ENCODE measurements around the gene CDCA8. TPM values are rescaled to one million over a fixed set of nuclear protein-coding genes. Genes with fewer than 3 reads are reported as not detected.

Gene CDCA8
- total RNA-seq, 1 donor from 2014 or later, result 72.1 TPM

DNA sequence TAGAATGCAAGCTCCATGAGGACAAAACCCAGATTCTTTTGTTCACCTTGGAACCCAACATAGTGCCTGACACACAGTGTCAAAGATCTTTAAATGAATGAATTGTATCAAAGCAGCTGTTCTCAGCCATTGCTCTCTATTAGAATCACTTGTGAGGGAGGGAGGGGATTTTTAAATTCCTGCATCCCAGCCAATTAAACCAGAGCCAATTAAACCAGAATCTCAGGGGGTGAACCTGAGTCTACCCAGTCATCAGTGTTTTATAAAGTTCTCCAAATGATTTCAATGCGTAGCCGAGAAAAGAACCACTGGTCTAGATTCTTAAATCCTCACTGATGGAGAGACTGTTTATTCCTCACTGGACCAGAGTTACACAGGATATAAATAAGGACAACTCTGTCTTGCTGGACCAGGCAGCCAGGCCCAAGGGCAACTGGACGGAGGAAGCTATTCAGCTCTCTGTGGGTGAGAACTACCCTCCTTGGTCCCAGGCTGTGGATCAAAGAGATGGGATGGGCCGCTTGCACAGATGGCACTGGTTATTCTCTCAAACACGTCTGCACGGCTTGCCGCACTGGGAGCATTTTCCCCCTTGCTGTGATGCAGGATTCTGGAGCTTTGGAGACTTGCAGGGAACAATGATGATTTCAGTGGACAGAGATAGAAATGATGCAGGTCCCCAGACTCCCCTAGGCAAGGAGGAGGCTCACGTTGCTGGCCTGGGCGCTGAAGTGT is 20.0 kb upstream of the CDCA8 start:
- Mint-ChIP-seq H3K9me3 (no peaks in the 10 kb centered on the region), H3K27ac (ENCODE audit: unreplicated experiment) (no peak overlapping the region), H3K4me3 (no peak overlapping the region), H3K4me1 (no peaks in the 10 kb centered on the region), H3K36me3 (ENCODE audit: low read depth) (no peaks in the 10 kb centered on the region), H3K27me3 (ENCODE audit: low read depth) (peaks cover 48% of the 10 kb centered on the region)
- DNase-seq (ENCODE audit: low read depth, low spot score), result no peak
- TF ChIP-seq, protein P1, sequence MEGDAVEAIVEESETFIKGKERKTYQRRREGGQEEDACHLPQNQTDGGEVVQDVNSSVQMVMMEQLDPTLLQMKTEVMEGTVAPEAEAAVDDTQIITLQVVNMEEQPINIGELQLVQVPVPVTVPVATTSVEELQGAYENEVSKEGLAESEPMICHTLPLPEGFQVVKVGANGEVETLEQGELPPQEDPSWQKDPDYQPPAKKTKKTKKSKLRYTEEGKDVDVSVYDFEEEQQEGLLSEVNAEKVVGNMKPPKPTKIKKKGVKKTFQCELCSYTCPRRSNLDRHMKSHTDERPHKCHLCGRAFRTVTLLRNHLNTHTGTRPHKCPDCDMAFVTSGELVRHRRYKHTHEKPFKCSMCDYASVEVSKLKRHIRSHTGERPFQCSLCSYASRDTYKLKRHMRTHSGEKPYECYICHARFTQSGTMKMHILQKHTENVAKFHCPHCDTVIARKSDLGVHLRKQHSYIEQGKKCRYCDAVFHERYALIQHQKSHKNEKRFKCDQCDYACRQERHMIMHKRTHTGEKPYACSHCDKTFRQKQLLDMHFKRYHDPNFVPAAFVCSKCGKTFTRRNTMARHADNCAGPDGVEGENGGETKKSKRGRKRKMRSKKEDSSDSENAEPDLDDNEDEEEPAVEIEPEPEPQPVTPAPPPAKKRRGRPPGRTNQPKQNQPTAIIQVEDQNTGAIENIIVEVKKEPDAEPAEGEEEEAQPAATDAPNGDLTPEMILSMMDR (conservative IDR thresholded peaks at IDR 0.05), result no peak

- no peaks in the 10 kb centered on the region for H3K4me1 Mint-ChIP-seq
- peaks cover 44% of the 10 kb centered on the region for H3K27me3 Mint-ChIP-seq (ENCODE audit: low read depth)
- no peak overlapping the region for H3K4me3 Mint-ChIP-seq
- H3K36me3 Mint-ChIP-seq (ENCODE audit: low read depth), result no peaks in the 10 kb centered on the region
- TF ChIP-seq, protein P1 (conservative IDR thresholded peaks at IDR 0.05), result no peak
- H3K27ac Mint-ChIP-seq (ENCODE audit: unreplicated experiment), result no peak overlapping the region
- no peaks in the 10 kb centered on the region for H3K9me3 Mint-ChIP-seq
- no peak for DNase-seq (ENCODE audit: low read depth, low spot score)
Observed at GRCh38 chr1:37673920-37674319, 18.4 kb upstream of the CDCA8 start.

GRCh38 chr1:37676281-37677142 is 15.8 kb upstream of the CDCA8 start:
- H3K4me1 Mint-ChIP-seq, result no peaks in the 10 kb centered on the region
- H3K9me3 Mint-ChIP-seq, result no peaks in the 10 kb centered on the region
- H3K27ac Mint-ChIP-seq (ENCODE audit: unreplicated experiment), result no peak overlapping the region
- peaks cover 2% of the 10 kb centered on the region for H3K36me3 Mint-ChIP-seq (ENCODE audit: low read depth)
- peaks cover 39% of the 10 kb centered on the region for H3K27me3 Mint-ChIP-seq (ENCODE audit: low read depth)
- no peak overlapping the region for H3K4me3 Mint-ChIP-seq
- TF ChIP-seq, protein P1 (conservative IDR thresholded peaks at IDR 0.05), result no peak
- DNase-seq (ENCODE audit: low read depth, low spot score), result no peak

DNA sequence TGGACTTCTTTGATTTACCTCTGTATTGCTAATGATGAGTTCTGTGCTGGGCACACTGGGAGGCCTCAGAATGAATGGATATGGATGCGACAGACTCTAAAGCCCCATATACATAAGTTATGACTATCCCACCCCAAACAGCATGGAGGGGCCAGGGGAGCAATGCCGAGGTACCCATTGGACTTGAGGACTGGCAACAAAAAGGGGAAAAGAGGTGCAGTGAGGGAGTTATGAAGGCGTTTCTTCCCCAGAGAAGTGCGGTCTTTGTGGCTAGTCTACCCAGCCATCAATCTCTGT is 15.2 kb upstream of the CDCA8 start:
- Mint-ChIP-seq H3K9me3 (no peaks in the 10 kb centered on the region), H3K4me3 (no peak overlapping the region), H3K36me3 (ENCODE audit: low read depth) (peaks cover 2% of the 10 kb centered on the region), H3K4me1 (no peaks in the 10 kb centered on the region), H3K27me3 (ENCODE audit: low read depth) (peaks cover 34% of the 10 kb centered on the region), H3K27ac (ENCODE audit: unreplicated experiment) (no peak overlapping the region)
- no peak for DNase-seq (ENCODE audit: low read depth, low spot score)
- TF ChIP-seq, protein P1 (conservative IDR thresholded peaks at IDR 0.05), result no peak

DNA sequence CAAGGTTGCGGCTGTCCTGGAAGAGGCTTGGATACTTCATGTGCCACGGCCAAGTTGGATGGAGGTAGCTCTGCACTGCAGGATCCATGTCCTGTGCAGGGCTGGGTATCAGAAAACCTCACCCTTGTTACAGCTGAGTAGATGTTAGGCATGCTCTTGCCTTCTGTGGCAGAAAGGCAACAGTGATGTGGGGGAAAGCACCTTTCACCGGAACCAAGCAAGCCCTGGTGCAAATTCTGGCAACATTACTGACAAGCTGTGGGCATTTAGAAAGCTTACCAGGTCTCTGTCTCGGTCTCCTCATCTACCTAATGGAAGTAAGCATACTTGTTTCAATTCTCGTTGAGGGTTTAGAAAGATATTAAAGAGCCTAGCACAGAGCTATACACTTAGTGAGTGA is 14.5 kb upstream of the CDCA8 start:
- H3K27ac Mint-ChIP-seq (ENCODE audit: unreplicated experiment), result no peak overlapping the region
- H3K9me3 Mint-ChIP-seq, result no peaks in the 10 kb centered on the region
- no peaks in the 10 kb centered on the region for H3K4me1 Mint-ChIP-seq
- no peak overlapping the region for H3K4me3 Mint-ChIP-seq
- peaks cover 26% of the 10 kb centered on the region for H3K27me3 Mint-ChIP-seq (ENCODE audit: low read depth)
- TF ChIP-seq, protein P1 (conservative IDR thresholded peaks at IDR 0.05), result no peak
- peaks cover 5% of the 10 kb centered on the region for H3K36me3 Mint-ChIP-seq (ENCODE audit: low read depth)
- DNase-seq (ENCODE audit: low read depth, low spot score), result no peak

Measured in neural crest cell (in vitro differentiated cells).